ENCODE data around the gene SNAPC2. TPM values are rescaled to one million over a fixed set of nuclear protein-coding genes. Genes with fewer than 3 reads are reported as not detected.
"Not testable (repeated sequence)": the region's sequence is repeated elsewhere in the genome, so short reads cannot be mapped to it uniquely, and the experiment has no call there.

SNAPC2 gene
- total RNA-seq, 4 donors from 2014 or later: 11.4 to 35.9 (median 13.0) TPM

DNA sequence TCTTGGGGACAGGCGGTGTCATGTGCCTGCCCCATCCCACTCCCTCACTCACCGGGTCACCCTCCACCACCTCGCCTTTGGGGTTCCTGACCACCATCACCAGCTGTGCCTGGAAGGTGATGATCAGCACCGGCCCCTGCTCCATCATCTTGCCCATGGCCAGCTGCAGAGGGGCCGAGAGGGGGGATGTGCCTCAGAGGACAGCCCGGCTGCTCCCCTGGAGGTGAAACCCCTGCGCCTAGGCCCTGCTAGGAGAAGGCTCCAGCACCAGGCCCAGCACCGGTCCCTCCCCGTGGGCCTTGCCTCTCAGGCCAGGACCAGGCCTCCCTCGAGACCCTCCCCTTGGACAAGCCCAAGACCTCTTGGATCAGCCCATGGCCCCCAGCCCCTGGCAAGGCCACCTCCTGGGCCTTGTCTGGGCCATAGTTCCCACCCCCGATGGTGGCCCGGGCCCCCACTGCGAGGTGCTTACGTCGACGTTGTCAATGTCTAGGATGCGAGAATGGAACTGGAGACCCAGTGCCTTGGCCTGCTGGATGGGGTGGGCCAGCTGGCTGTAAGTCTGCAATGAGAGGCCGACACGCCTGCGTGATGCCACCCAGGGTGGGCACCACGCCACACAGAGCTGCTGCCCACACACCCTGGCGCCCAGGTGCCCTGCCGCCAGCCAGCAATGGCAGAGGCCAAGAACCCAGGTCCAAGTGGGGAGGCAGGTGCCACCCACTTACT lies 7.6 kb downstream of the SNAPC2 start:
- intact Hi-C loops (cut with DNase I; ENCODE audit: low total_unique reads): no loop called here
- DNase-seq: no peak
- peak overlapping the region; percentile 60 to 91 (median 83) for H3K27ac ChIP-seq

DNA sequence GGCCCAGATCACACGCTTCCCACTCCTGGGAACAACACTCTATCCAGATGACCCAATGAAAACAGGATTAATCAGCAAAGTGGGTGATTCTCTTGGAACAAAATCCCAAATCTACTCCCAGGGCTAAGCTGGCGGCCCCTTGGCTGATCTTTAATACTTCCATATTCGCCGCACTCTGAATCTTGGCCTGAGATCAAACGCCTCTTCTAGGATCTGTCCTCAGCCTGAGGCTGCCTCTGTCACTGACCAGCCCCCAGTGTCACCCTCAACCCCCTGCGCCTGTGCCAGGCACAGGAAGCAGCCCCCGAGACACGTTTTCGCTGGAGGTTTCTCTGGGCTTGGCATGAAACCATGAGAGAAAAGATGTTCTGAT lies 8.2 kb downstream of the SNAPC2 start:
- Histone ChIP-seq H3K36me3 (peaks cover 0 to 21% (median 8%) of the 10 kb centered on the region in 4 donors), H3K27me3 (no peaks in the 10 kb centered on the region), H3K4me1 (peaks cover 32 to 48% (median 40%) of the 10 kb centered on the region in 4 donors), H3K4me3 (no peak overlapping the region), H3K9me3 (no peaks in the 10 kb centered on the region), H3K27ac (peak overlapping the region; percentile 60 to 91 (median 83))
- no peak for TF ChIP-seq POLR2A (IDR thresholded peaks at IDR 0.05)
- no peak for TF ChIP-seq CTCF (IDR thresholded peaks at IDR 0.05)
- TF ChIP-seq POLR2AphosphoS5 (IDR thresholded peaks at IDR 0.05): no peak
- no peak for TF ChIP-seq EP300 (IDR thresholded peaks at IDR 0.05; ENCODE audit: low read depth)
- 71% methylated on average over 9 of the region's 9 CpGs; no CpG with 5 or more reads in 1 of the 2 donors for WGBS, 2 donors (ENCODE audit: low coverage in 1 of 2)
- no peak for DNase-seq
- in situ Hi-C loops (cut with MboI; ENCODE audit: low pct_ligation_motif_present in 1 of 4, low pct_unique_long_range_greater_than_20kb in 1 of 4, low sequenced_read_pairs in 3 of 4): no loop called here
- intact Hi-C loops (cut with DNase I; ENCODE audit: low total_unique reads): no loop called here

More for the DNA sequence above, 7.6 kb downstream of the SNAPC2 start:
- peaks cover 32 to 48% (median 40%) of the 10 kb centered on the region in 4 donors for H3K4me1 ChIP-seq
- TF ChIP-seq EP300 (IDR thresholded peaks at IDR 0.05; ENCODE audit: low read depth) (no peak), CTCF (IDR thresholded peaks at IDR 0.05) (no peak), POLR2AphosphoS5 (IDR thresholded peaks at IDR 0.05) (no peak), POLR2A (IDR thresholded peaks at IDR 0.05) (no peak)
- peaks cover 0 to 16% (median 6%) of the 10 kb centered on the region in 4 donors for H3K36me3 ChIP-seq
- H3K4me3 ChIP-seq: no peak overlapping the region
- no peaks in the 10 kb centered on the region for H3K27me3 ChIP-seq
- H3K9me3 ChIP-seq: no peaks in the 10 kb centered on the region
- in situ Hi-C loops (cut with MboI; ENCODE audit: low pct_ligation_motif_present in 1 of 4, low pct_unique_long_range_greater_than_20kb in 1 of 4, low sequenced_read_pairs in 3 of 4): no loop called here
- 60 to 93% methylated on average over 1 to 18 of the region's 23 CpGs for WGBS, 2 donors (ENCODE audit: low coverage in 1 of 2)

- intact Hi-C loops (cut with DNase I; ENCODE audit: low total_unique reads) (no loop called here), in situ Hi-C loops (cut with MboI; ENCODE audit: low pct_ligation_motif_present in 1 of 4, low pct_unique_long_range_greater_than_20kb in 1 of 4, low sequenced_read_pairs in 3 of 4) (no loop called here)
- H3K36me3 ChIP-seq: peaks cover 0 to 27% (median 11%) of the 10 kb centered on the region in 4 donors
- H3K27ac ChIP-seq: peak overlapping the region; percentile 79 to 91 (median 83)
- WGBS, 2 donors (ENCODE audit: low coverage in 1 of 2): 57 to 77% methylated on average over 5 to 21 of the region's 24 CpGs
- H3K27me3 ChIP-seq: no peaks in the 10 kb centered on the region
- H3K4me3 ChIP-seq: no peak overlapping the region
- no peak for DNase-seq
- peaks cover 32 to 48% (median 40%) of the 10 kb centered on the region in 4 donors for H3K4me1 ChIP-seq
- no peaks in the 10 kb centered on the region for H3K9me3 ChIP-seq
- TF ChIP-seq POLR2AphosphoS5 (IDR thresholded peaks at IDR 0.05) (peak in 1 of 3 donors; percentile 19), EP300 (IDR thresholded peaks at IDR 0.05; ENCODE audit: low read depth) (no peak), CTCF (IDR thresholded peaks at IDR 0.05) (peak in 3 of 5 experiments; percentile 18 to 31 (median 30))
Measured at GRCh38 chr19:7928741-7929701, 8.9 kb downstream of the SNAPC2 start.

DNA sequence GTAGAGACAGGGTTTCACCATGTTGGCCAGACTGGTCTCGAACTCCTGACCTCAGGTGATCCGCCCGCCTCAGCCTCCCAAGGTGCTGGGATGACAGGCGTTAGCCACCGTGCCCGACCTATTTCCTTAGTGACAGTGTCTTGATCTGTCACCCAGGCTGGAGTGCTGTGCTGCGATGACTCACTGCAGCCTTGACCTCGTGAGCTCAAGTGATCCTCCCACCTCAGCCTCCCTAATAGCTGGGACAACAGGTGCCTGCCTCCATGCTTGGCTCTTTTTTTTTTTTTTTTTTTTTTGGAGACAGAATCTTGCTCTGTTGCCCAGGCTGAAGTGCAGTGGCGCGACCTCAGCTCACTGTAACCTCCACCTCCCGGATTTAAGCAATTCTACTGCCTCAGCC lies 9.9 kb downstream of the SNAPC2 start:
- H3K27me3 ChIP-seq; DNase-seq; H3K4me3 ChIP-seq; H3K9me3 ChIP-seq; in situ Hi-C loops (cut with MboI; ENCODE audit: low pct_ligation_motif_present in 1 of 4, low pct_unique_long_range_greater_than_20kb in 1 of 4, low sequenced_read_pairs in 3 of 4): not testable (repeated sequence)
- peaks cover 28 to 44% (median 35%) of the 10 kb centered on the region in 4 donors for H3K4me1 ChIP-seq
- H3K27ac ChIP-seq: peak overlapping the region; percentile 79 to 91 (median 83)
- 86% methylated on average over 10 of the region's 11 CpGs; no CpG with 5 or more reads in 1 of the 2 donors for WGBS, 2 donors (ENCODE audit: low coverage in 1 of 2)
- H3K36me3 ChIP-seq: peaks cover 0 to 32% (median 16%) of the 10 kb centered on the region in 4 donors
- intact Hi-C loops (cut with DNase I; ENCODE audit: low total_unique reads): loop anchor here (10.0 kb wide), 1 partner anchor 75 kb away; the partner anchor contains the start of gene ELAVL1

Measured in transverse colon (tissue), 4 donors.